Endothelial cell of umbilical vein (primary cell): ENCODE data around the gene CAT. TPM values are rescaled to one million over a fixed set of nuclear protein-coding genes. Genes with fewer than 3 reads are reported as not detected.

ENCODE experiments used
- BruUV-seq: library from RNA; stranded (reverse); fragments of 400-500 nt; replicated peaks from 2 replicates; lab custom pipeline; 2021; lab: Mats Ljungman, UMichigan
- CTCF ChIA-PET: fragments of 300-600, 350-600 bp; sonication (Branson Sonifier 250); formaldehyde crosslinking; loops from one replicate; lab custom pipeline; 2021; ENCODE audit warnings: antibody characterized with exemption, inconsistent platforms; lab: Charles Lee
- POLR2A ChIA-PET: fragments of 300-600, 350-600 bp; sonication (Branson Sonifier 250); formaldehyde crosslinking; loops from one replicate; lab custom pipeline; 2021; ENCODE audit warnings: antibody characterized with exemption, inconsistent platforms; lab: Charles Lee
- DNase-seq: peaks from one replicate; pipeline ENCODE4 v3.0.0-alpha.2; 2011; ENCODE audit warnings: low read depth, low spot score
- FAIRE-seq: peaks from 2 replicates; lab custom pipeline; 2011; peaks lifted over from hg19 to GRCh38; lab: Jason Lieb, UNC
- H2AFZ ChIP-seq: 2 replicates; pipeline ENCODE4 v1.6.0; 2012; ENCODE audit warnings: low read depth, low read length, control low read depth, inconsistent platforms
- H3K27ac ChIP-seq: 2 replicates; pipeline ENCODE4 v1.5.1; 2011; ENCODE audit warnings: low read depth, mild to moderate bottlenecking, control low read depth, low read length, moderate library complexity; ENCODE audit not compliant: insufficient read depth
- H3K27me3 ChIP-seq, 2 experiments: 2 replicates each; pipeline versions ENCODE4 v1.6.0 to v1.6.1; 2011; ENCODE audit warnings: low read length in 2 of 2, mixed read lengths in 1 of 2; ENCODE audit not compliant: control insufficient read depth in 2 of 2, insufficient read depth in 2 of 2
- H3K36me3 ChIP-seq, 2 experiments: 2 replicates in 1 of 2; 3 replicates in 1 of 2; pipeline ENCODE4 v1.5.1; 2011; ENCODE audit warnings: low read length in 2 of 2, mild to moderate bottlenecking in 1 of 2, moderate library complexity in 1 of 2; ENCODE audit not compliant: control insufficient read depth in 2 of 2, insufficient read depth in 2 of 2; ENCODE audit errors: extremely low read depth in 1 of 2
- H3K4me1 ChIP-seq: 3 replicates; pipeline ENCODE4 v1.5.1; 2011; ENCODE audit warnings: mild to moderate bottlenecking, low read length; ENCODE audit not compliant: control insufficient read depth, insufficient read depth; ENCODE audit errors: extremely low read depth
- H3K4me2 ChIP-seq: 2 replicates; pipeline ENCODE4 v1.6.1; 2011; ENCODE audit warnings: low read length, control low read depth, mixed read lengths; ENCODE audit not compliant: insufficient read depth
- H3K4me3 ChIP-seq, 3 experiments: fragments of 200-600 bp in 1 of 3; sonication (generic), shearing (Covaris generic) in 1 of 3; replicated peaks in 1 of 3; 2 replicates each; pipeline ENCODE4 v1.5.1; 2011 to 2016; ENCODE audit warnings: control low read depth in 3 of 3, low read length in 3 of 3, mild to moderate bottlenecking in 2 of 3, inconsistent platforms in 1 of 3, low read depth in 1 of 3, moderate library complexity in 1 of 3; ENCODE audit not compliant: insufficient read depth in 1 of 3
- H3K79me2 ChIP-seq: 2 replicates; pipeline ENCODE4 v1.6.0; 2012; ENCODE audit warnings: low read length, inconsistent platforms; ENCODE audit not compliant: control insufficient read depth, insufficient read depth
- H3K9ac ChIP-seq: replicated peaks from 2 replicates; pipeline ENCODE3; 2011; ENCODE audit warnings: low read length, control low read depth; ENCODE audit not compliant: insufficient read depth; ENCODE audit errors: extremely low read depth
- H3K9me1 ChIP-seq: replicated peaks from 3 replicates; pipeline ENCODE4 v1.6.0; 2011; ENCODE audit warnings: mild to moderate bottlenecking, low read length; ENCODE audit not compliant: control insufficient read depth, insufficient read depth; ENCODE audit errors: extremely low read depth
- H3K9me3 ChIP-seq: replicated peaks from 2 replicates; pipeline ENCODE4 v1.5.1; 2012; ENCODE audit warnings: low read length, inconsistent platforms; ENCODE audit not compliant: control insufficient read depth, insufficient read depth
- H4K20me1 ChIP-seq: replicated peaks from 2 replicates; pipeline ENCODE3; 2011; ENCODE audit warnings: mild to moderate bottlenecking, low read length; ENCODE audit not compliant: control insufficient read depth, insufficient read depth; ENCODE audit errors: extremely low read depth
- CTCF ChIP-seq, 2 donors: IDR thresholded peaks; 1 replicate in 1 of 2; 2 replicates in 1 of 2; pipeline ENCODE4 v1.5.1; 2011; ENCODE audit warnings: low read length in 2 of 2, mild to moderate bottlenecking in 2 of 2, moderate library complexity in 2 of 2, control low read depth in 1 of 2, inconsistent platforms in 1 of 2, low read depth in 1 of 2; ENCODE audit not compliant: insufficient read depth in 1 of 2; ENCODE audit errors: extremely low read depth in 1 of 2
- EZH2 ChIP-seq: IDR thresholded peaks from 2 replicates; pipeline ENCODE4 v1.6.1; 2012; ENCODE audit warnings: borderline replicate concordance, low read depth, mild to moderate bottlenecking, moderate library complexity, low read length, inconsistent platforms; ENCODE audit not compliant: severe bottlenecking
- FOS ChIP-seq: IDR thresholded peaks from 2 replicates; pipeline ENCODE4 v1.6.1; 2011; ENCODE audit warnings: mild to moderate bottlenecking, low read length, moderate library complexity, borderline replicate concordance; ENCODE audit not compliant: insufficient read depth
- GATA2 ChIP-seq: IDR thresholded peaks from 2 replicates; pipeline ENCODE4 v1.7.0; 2011; ENCODE audit warnings: low read depth, mild to moderate bottlenecking, moderate library complexity, mixed read lengths, low read length; ENCODE audit not compliant: insufficient read length, insufficient read depth
- JUN ChIP-seq: IDR thresholded peaks from 2 replicates; pipeline ENCODE4 v1.6.1; 2011; ENCODE audit warnings: borderline replicate concordance, low read depth; ENCODE audit not compliant: insufficient read length, insufficient read depth
- MAX ChIP-seq: IDR thresholded peaks from 2 replicates; pipeline ENCODE4 v1.6.1; 2011; ENCODE audit not compliant: insufficient read depth, insufficient read length
- MYC ChIP-seq: IDR thresholded peaks from one replicate; pipeline ENCODE4 v1.6.1; 2011; ENCODE audit warnings: mild to moderate bottlenecking, low read depth, low read length
- POLR2A ChIP-seq: IDR thresholded peaks from 2 replicates; pipeline ENCODE4 v1.6.1; 2012; ENCODE audit warnings: low read depth, mild to moderate bottlenecking, control low read depth, low read length
- POLR2AphosphoS5 ChIP-seq: IDR thresholded peaks from 2 replicates; pipeline ENCODE4 v1.6.1; 2012; ENCODE audit warnings: low read depth, mild to moderate bottlenecking, control low read depth, low read length, moderate library complexity; ENCODE audit not compliant: insufficient read depth
- dilution Hi-C: fragments of 300-500 bp; cut with MboI; formaldehyde crosslinking; loops from one replicate; pipeline ENCODE4 v1.15.0; 2019; ENCODE audit warnings: low sequenced_read_pairs; ENCODE audit not compliant: extremely low pct_ligation_motif_present
- intact Hi-C: fragments of 100-400 bp; cut with micrococcal nuclease; formaldehyde crosslinking; loops from one replicate; pipeline ENCODE4 v1.10.0; 2022
- polyA plus RNA-seq, 4 experiments: library from polyadenylated mRNA; depleted of rRNA in 3 of 4; stranded (reverse) in 3 of 4; unstranded in 1 of 4; fragments of >200 nt; gene quantifications; 2 replicates each; pipeline versions ENCODE4 v1.2.1 to v1.2.3, GENCODE V29; 2011 to 2012; ENCODE audit warnings: missing spikeins in 1 of 4
- total RNA-seq: library from RNA; stranded (reverse); gene quantifications from 2 replicates; pipeline ENCODE4 v1.2.3, GENCODE V29; 2021

CAT gene
- total and polyA plus RNA-seq, 2 donors (not counting 3 experiments of a cell fraction or from before 2014, with no cell fraction given): 32.7 to 50.5 TPM

- H3K9me1 ChIP-seq: no peaks in the 10 kb centered on the region
- peaks cover 0 to 2% of the 10 kb centered on the region in 2 experiments for H3K27me3 ChIP-seq
- H3K4me1 ChIP-seq: no peaks in the 10 kb centered on the region
- H3K27ac ChIP-seq: no peak overlapping the region
- TF ChIP-seq MYC (no peak), GATA2 (no peak), POLR2AphosphoS5 (no peak), POLR2A (no peak), FOS (no peak), MAX (no peak), EZH2 (no peak), CTCF (IDR thresholded peaks at IDR 0.05; ENCODE audit: extremely low read depth in 1 of 2, insufficient read depth in 1 of 2, low read depth in 1 of 2, low read length in 2 of 2) (no peak), JUN (no peak)
- no peak overlapping the region for H3K4me2 ChIP-seq
- FAIRE-seq (no peak), DNase-seq (no peak)
- no peak overlapping the region for H2AFZ ChIP-seq
- ChIA-PET POLR2A (no interaction called here), CTCF (interaction anchor here (0.6 to 2.9 kb wide), 3 partner anchors 10 to 329 kb away, joined by 3 to 20 read pairs (median 3); partner anchors contain the start of gene ELF5)
- H3K36me3 ChIP-seq: no peaks in the 10 kb centered on the region
- no peaks in the 10 kb centered on the region for H3K79me2 ChIP-seq
- BruUV-seq: no TSS peak
- no peak overlapping the region for H3K4me3 ChIP-seq
- H4K20me1 ChIP-seq: no peaks in the 10 kb centered on the region
- no peak overlapping the region for H3K9ac ChIP-seq
- no peaks in the 10 kb centered on the region for H3K9me3 ChIP-seq
- intact Hi-C loops: no loop called here
- dilution Hi-C loops: no loop called here
Measured at GRCh38 chr11:34502949-34503348, 64.2 kb downstream of the CAT start.
